Measurements from ENCODE around the gene OR1I1. TPM values are rescaled to one million over a fixed set of nuclear protein-coding genes. Genes with fewer than 3 reads are reported as not detected.
"Not testable (repeated sequence)": the region's sequence is repeated elsewhere in the genome, so short reads cannot be mapped to it uniquely, and the experiment has no call there.

The OR1I1 gene
- polyA plus RNA-seq, 6 donors from 2014 or later = not detected

GRCh38 chr19:15072930-15073647 lies 8.9 kb upstream of the OR1I1 start:
- peaks cover 4 to 24% (median 22%) of the 10 kb centered on the region in 3 donors for H3K27me3 Mint-ChIP-seq
- no peaks in the 10 kb centered on the region for H3K36me3 Mint-ChIP-seq
- H3K9me3 Mint-ChIP-seq = peaks cover 0 to 4% (median 0%) of the 10 kb centered on the region in 7 donors
- DNase-seq (no peak), ATAC-seq (ENCODE audit: low read depth in 2 of 2) (no peak)
- no peaks in the 10 kb centered on the region for H3K4me1 Mint-ChIP-seq
- H3K27ac Mint-ChIP-seq = peak overlapping the region in 2 of 6 donors; percentile 34 to 56
- H3K4me3 Mint-ChIP-seq = no peak overlapping the region

- Mint-ChIP-seq H3K4me3 (no peak overlapping the region), H3K36me3 (no peaks in the 10 kb centered on the region), H3K4me1 (no peaks in the 10 kb centered on the region), H3K27me3 (peaks cover 4 to 34% (median 27%) of the 10 kb centered on the region in 3 donors), H3K27ac (no peak overlapping the region), H3K9me3 (peaks cover 0 to 4% (median 0%) of the 10 kb centered on the region in 7 donors)
- ATAC-seq (ENCODE audit: low read depth in 2 of 2) (no peak), DNase-seq (no peak)
These were observed 7.6 kb upstream of the OR1I1 start for GRCh38 chr19:15074371-15074770.

GRCh38 chr19:15075806-15076205 lies 6.2 kb upstream of the OR1I1 start:
- no peak for ATAC-seq (ENCODE audit: low read depth in 2 of 2)
- H3K27ac Mint-ChIP-seq = no peak overlapping the region
- H3K4me3 Mint-ChIP-seq = no peak overlapping the region
- H3K36me3 Mint-ChIP-seq = no peaks in the 10 kb centered on the region
- no peaks in the 10 kb centered on the region for H3K4me1 Mint-ChIP-seq
- H3K27me3 Mint-ChIP-seq = peaks cover 0 to 37% (median 18%) of the 10 kb centered on the region in 3 donors
- no peak for DNase-seq
- H3K9me3 Mint-ChIP-seq = peaks cover 0 to 2% (median 0%) of the 10 kb centered on the region in 7 donors

- H3K36me3 Mint-ChIP-seq; H3K27ac Mint-ChIP-seq; H3K4me3 Mint-ChIP-seq; DNase-seq; ATAC-seq (ENCODE audit: low read depth in 2 of 2); H3K9me3 Mint-ChIP-seq; H3K4me1 Mint-ChIP-seq: not testable (repeated sequence)
- peaks cover 0 to 43% (median 30%) of the 10 kb centered on the region in 3 donors for H3K27me3 Mint-ChIP-seq
These were observed 2.0 kb upstream of the OR1I1 start for GRCh38 chr19:15080002-15080401.

- Mint-ChIP-seq H3K27ac (no peak overlapping the region), H3K9me3 (peaks cover 0 to 2% (median 0%) of the 10 kb centered on the region in 7 donors), H3K27me3 (peaks cover 17 to 32% (median 32%) of the 10 kb centered on the region in 3 donors), H3K4me3 (no peak overlapping the region), H3K36me3 (no peaks in the 10 kb centered on the region), H3K4me1 (peaks cover 0 to 2% (median 0%) of the 10 kb centered on the region in 3 donors)
- ATAC-seq (ENCODE audit: low read depth in 2 of 2) (no peak), DNase-seq (no peak)
These were observed 5.2 kb downstream of the OR1I1 start for GRCh38 chr19:15087182-15087581.

GRCh38 chr19:15091918-15092753 lies 10.1 kb downstream of the OR1I1 start:
- Mint-ChIP-seq H3K36me3 (no peaks in the 10 kb centered on the region), H3K27ac (no peak overlapping the region), H3K9me3 (peaks cover 0 to 2% (median 0%) of the 10 kb centered on the region in 7 donors), H3K4me1 (peaks cover 0 to 5% (median 0%) of the 10 kb centered on the region in 3 donors), H3K27me3 (peaks cover 11 to 30% (median 19%) of the 10 kb centered on the region in 3 donors), H3K4me3 (no peak overlapping the region)
- peak; percentile 57 for DNase-seq
- ATAC-seq (ENCODE audit: low read depth in 2 of 2) = peak; percentile 46 to 67

GRCh38 chr19:15093001-15093400 lies 11.0 kb downstream of the OR1I1 start:
- DNase-seq = no peak
- Mint-ChIP-seq H3K4me3 (no peak overlapping the region), H3K4me1 (peaks cover 0 to 5% (median 0%) of the 10 kb centered on the region in 3 donors), H3K9me3 (peaks cover 0 to 2% (median 0%) of the 10 kb centered on the region in 7 donors), H3K36me3 (no peaks in the 10 kb centered on the region), H3K27ac (no peak overlapping the region), H3K27me3 (peaks cover 5 to 22% (median 12%) of the 10 kb centered on the region in 3 donors)
- no peak for ATAC-seq (ENCODE audit: low read depth in 2 of 2)

- no peak for ATAC-seq (ENCODE audit: low read depth in 2 of 2)
- H3K27ac Mint-ChIP-seq = no peak overlapping the region
These were observed 14.2 kb downstream of the OR1I1 start for GRCh38 chr19:15096223-15096622.

GRCh38 chr19:15097980-15098379 lies 16.0 kb downstream of the OR1I1 start:
- peaks cover 6 to 30% (median 20%) of the 10 kb centered on the region in 3 donors for H3K27me3 Mint-ChIP-seq
- DNase-seq, H3K27ac Mint-ChIP-seq: not testable (repeated sequence)

More at GRCh38 chr19:15096223-15096622, 14.2 kb downstream of the OR1I1 start:
- Mint-ChIP-seq H3K9me3 (no peaks in the 10 kb centered on the region), H3K36me3 (no peaks in the 10 kb centered on the region), H3K27me3 (peaks cover 0 to 25% (median 13%) of the 10 kb centered on the region in 3 donors), H3K4me3 (no peak overlapping the region), H3K4me1 (peaks cover 0 to 5% (median 0%) of the 10 kb centered on the region in 3 donors)
- DNase-seq = no peak

GRCh38 chr19:15098460-15098859 lies 16.4 kb downstream of the OR1I1 start:
- Mint-ChIP-seq H3K4me1 (no peaks in the 10 kb centered on the region), H3K4me3 (no peak overlapping the region), H3K27ac (no peak overlapping the region), H3K36me3 (peaks cover 0 to 5% of the 10 kb centered on the region in 2 donors), H3K9me3 (peaks cover 2 to 14% (median 11%) of the 10 kb centered on the region in 7 donors), H3K27me3 (peaks cover 6 to 34% (median 23%) of the 10 kb centered on the region in 3 donors)
- DNase-seq (no peak), ATAC-seq (ENCODE audit: low read depth in 2 of 2) (no peak)

More at GRCh38 chr19:15097980-15098379, 16.0 kb downstream of the OR1I1 start:
- not testable (repeated sequence) for ATAC-seq (ENCODE audit: low read depth in 2 of 2); H3K4me3 Mint-ChIP-seq; H3K4me1 Mint-ChIP-seq; H3K36me3 Mint-ChIP-seq; H3K9me3 Mint-ChIP-seq

- Mint-ChIP-seq H3K27ac (no peak overlapping the region), H3K4me3 (peak overlapping the region in 1 of 8 donors; percentile 60), H3K4me1 (no peaks in the 10 kb centered on the region), H3K27me3 (peaks cover 7 to 41% (median 28%) of the 10 kb centered on the region in 3 donors), H3K9me3 (peaks cover 5 to 20% (median 15%) of the 10 kb centered on the region in 7 donors), H3K36me3 (peaks cover 2 to 11% of the 10 kb centered on the region in 2 donors)
- DNase-seq (no peak), ATAC-seq (ENCODE audit: low read depth in 2 of 2) (no peak)
These were observed 17.1 kb downstream of the OR1I1 start for GRCh38 chr19:15099017-15099582.

- H3K9me3 Mint-ChIP-seq = peaks cover 10 to 34% (median 26%) of the 10 kb centered on the region in 7 donors
- ATAC-seq (ENCODE audit: low read depth in 2 of 2) (peak in 1 of 2 donors; percentile 28), DNase-seq (no peak)
- peaks cover 1 to 2% (median 2%) of the 10 kb centered on the region in 3 donors for H3K4me1 Mint-ChIP-seq
- no peak overlapping the region for H3K27ac Mint-ChIP-seq
- peaks cover 7 to 32% of the 10 kb centered on the region in 2 donors for H3K36me3 Mint-ChIP-seq
- H3K4me3 Mint-ChIP-seq = no peak overlapping the region
- peaks cover 21 to 57% (median 49%) of the 10 kb centered on the region in 3 donors for H3K27me3 Mint-ChIP-seq
These were observed 19.6 kb downstream of the OR1I1 start for GRCh38 chr19:15101479-15102082.

- ATAC-seq (ENCODE audit: low read depth in 2 of 2) = no peak
- Mint-ChIP-seq H3K9me3 (peaks cover 10 to 37% (median 26%) of the 10 kb centered on the region in 7 donors), H3K4me3 (no peak overlapping the region), H3K27me3 (peaks cover 28 to 66% (median 58%) of the 10 kb centered on the region in 3 donors), H3K27ac (no peak overlapping the region), H3K4me1 (peaks cover 13 to 16% (median 14%) of the 10 kb centered on the region in 3 donors), H3K36me3 (peaks cover 7 to 36% of the 10 kb centered on the region in 2 donors)
- no peak for DNase-seq
These were observed 22.0 kb downstream of the OR1I1 start for GRCh38 chr19:15104003-15104402.
